Stomach (tissue), 4 donors: ENCODE data around the gene THTPA.

Experiments
- POLR2AphosphoS5 ChIP-seq, 3 donors: sonication (generic); formaldehyde crosslinking; IDR thresholded peaks; one replicate each; pipeline ENCODE4 v1.6.1; 2016; ENCODE audit warnings: antibody characterized with exemption in 3 of 3
- TF ChIP-seq, protein P1 (sequence below), 7 experiments: fragments of 450-650 bp in 4 of 7; fragments of 200-600 bp in 3 of 7; sonication (generic) in 3 of 7; IDR thresholded peaks; one replicate each; pipeline ENCODE4 v1.5.1; 2016 to 2019; ENCODE audit warnings: antibody characterized with exemption in 7 of 7, control low read depth in 2 of 7, mild to moderate bottlenecking in 1 of 7

DNA sequence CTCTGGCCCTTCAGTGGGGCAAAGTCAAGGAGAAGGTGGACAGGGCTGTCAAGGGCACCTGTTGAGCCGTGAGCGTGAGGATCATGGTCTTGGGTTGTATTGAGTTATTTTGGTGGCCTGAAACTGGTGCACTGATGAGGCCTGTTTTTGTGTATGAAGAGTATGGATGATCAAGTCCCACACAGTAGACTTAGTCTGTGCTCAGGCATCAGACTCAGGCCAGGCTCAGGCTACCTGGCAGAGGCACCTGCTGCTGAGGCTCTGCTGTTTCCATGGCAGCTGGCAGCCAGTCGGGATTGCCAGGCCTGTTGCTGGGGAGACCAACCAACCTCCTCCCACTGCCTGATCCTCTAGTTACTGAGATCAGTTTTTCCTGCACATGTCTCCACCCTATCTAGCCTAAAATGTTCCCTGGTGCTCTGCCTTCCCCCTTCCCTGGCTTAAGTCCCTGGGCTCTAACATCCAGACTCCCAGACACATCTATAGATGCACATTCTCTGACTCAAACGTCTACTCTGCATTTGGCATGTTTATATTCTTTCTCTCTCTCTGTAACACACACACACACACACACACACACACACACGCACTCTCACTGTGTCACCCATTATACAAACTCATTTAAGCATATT, 17.4 kb downstream of the THTPA start:
- TF ChIP-seq POLR2AphosphoS5 (IDR thresholded peaks at IDR 0.05): no peak
- TF ChIP-seq, protein P1, sequence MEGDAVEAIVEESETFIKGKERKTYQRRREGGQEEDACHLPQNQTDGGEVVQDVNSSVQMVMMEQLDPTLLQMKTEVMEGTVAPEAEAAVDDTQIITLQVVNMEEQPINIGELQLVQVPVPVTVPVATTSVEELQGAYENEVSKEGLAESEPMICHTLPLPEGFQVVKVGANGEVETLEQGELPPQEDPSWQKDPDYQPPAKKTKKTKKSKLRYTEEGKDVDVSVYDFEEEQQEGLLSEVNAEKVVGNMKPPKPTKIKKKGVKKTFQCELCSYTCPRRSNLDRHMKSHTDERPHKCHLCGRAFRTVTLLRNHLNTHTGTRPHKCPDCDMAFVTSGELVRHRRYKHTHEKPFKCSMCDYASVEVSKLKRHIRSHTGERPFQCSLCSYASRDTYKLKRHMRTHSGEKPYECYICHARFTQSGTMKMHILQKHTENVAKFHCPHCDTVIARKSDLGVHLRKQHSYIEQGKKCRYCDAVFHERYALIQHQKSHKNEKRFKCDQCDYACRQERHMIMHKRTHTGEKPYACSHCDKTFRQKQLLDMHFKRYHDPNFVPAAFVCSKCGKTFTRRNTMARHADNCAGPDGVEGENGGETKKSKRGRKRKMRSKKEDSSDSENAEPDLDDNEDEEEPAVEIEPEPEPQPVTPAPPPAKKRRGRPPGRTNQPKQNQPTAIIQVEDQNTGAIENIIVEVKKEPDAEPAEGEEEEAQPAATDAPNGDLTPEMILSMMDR (IDR thresholded peaks at IDR 0.05): no peak
